Naive B cell (primary cell): ENCODE data around the gene GJD3. TPM values are rescaled to one million over a fixed set of nuclear protein-coding genes. Genes with fewer than 3 reads are reported as not detected.
A peak's percentile ranks its signal among the peaks of the same experiment; 100 is the strongest.

ENCODE experiments used
- ATAC-seq, 2 donors: fragments of 150-1000 bp; cut with Tn5 transposase; 2 replicates each; pipeline ENCODE4 v1.10.0; 2021; ENCODE audit warnings: low read depth in 2 of 2, mild to moderate bottlenecking in 2 of 2, moderate library complexity in 2 of 2
- DNase-seq: peaks from one replicate; pipeline ENCODE4 v3.0.0; 2022
- H3K27ac Mint-ChIP-seq, 6 donors: one replicate each; pipeline ENCODE4 v1.8.0; 2020 to 2022; ENCODE audit warnings: mild to moderate bottlenecking in 6 of 6, mixed read lengths in 6 of 6, moderate library complexity in 5 of 6, inconsistent platforms in 2 of 6
- H3K27me3 Mint-ChIP-seq, 3 donors: one replicate each; pipeline ENCODE4 v1.8.0; 2021 to 2022; ENCODE audit warnings: mixed read lengths in 3 of 3, mild to moderate bottlenecking in 1 of 3
- H3K36me3 Mint-ChIP-seq, 2 donors: one replicate each; pipeline ENCODE4 v1.8.0; 2020 to 2022; ENCODE audit warnings: mixed read lengths in 2 of 2, inconsistent platforms in 1 of 2, mild to moderate bottlenecking in 1 of 2
- H3K4me1 Mint-ChIP-seq, 3 donors: one replicate each; pipeline ENCODE4 v1.8.0; 2020 to 2022; ENCODE audit warnings: mixed read lengths in 3 of 3, inconsistent platforms in 1 of 3, mild to moderate bottlenecking in 1 of 3, moderate library complexity in 1 of 3
- H3K4me3 Mint-ChIP-seq, 8 donors: one replicate each; pipeline ENCODE4 v1.8.0; 2020 to 2022; ENCODE audit warnings: mild to moderate bottlenecking in 8 of 8, mixed read lengths in 8 of 8, moderate library complexity in 8 of 8, inconsistent platforms in 2 of 8
- H3K9me3 Mint-ChIP-seq, 7 donors: one replicate each; pipeline ENCODE4 v1.8.0; 2020 to 2022; ENCODE audit warnings: mixed read lengths in 7 of 7, mild to moderate bottlenecking in 5 of 7, inconsistent platforms in 2 of 7, moderate library complexity in 1 of 7
- polyA plus RNA-seq, 6 donors: library from polyadenylated mRNA; unstranded; fragments of 300-500 nt; fragmentation: Illumina TruSeq; gene quantifications; one replicate each; pipeline ENCODE4 v1.2.3, GENCODE V29; 2021; ENCODE audit warnings: low read depth in 6 of 6

The GJD3 gene
- polyA plus RNA-seq, 6 donors from 2014 or later: 0.44 to 0.98 TPM; not detected in 4

GRCh38 chr17:40346765-40347158 is 17.8 kb downstream of the GJD3 start:
- DNase-seq (no peak), ATAC-seq (no peak)
- peaks cover 75 to 89% (median 77%) of the 10 kb centered on the region in 3 donors for H3K4me1 Mint-ChIP-seq
- peak overlapping the region in 7 of 8 donors; percentile 16 to 92 (median 59) for H3K4me3 Mint-ChIP-seq
- H3K27me3 Mint-ChIP-seq: no peaks in the 10 kb centered on the region
- H3K9me3 Mint-ChIP-seq: no peaks in the 10 kb centered on the region
- H3K36me3 Mint-ChIP-seq: peaks cover 0 to 8% of the 10 kb centered on the region in 2 donors
- H3K27ac Mint-ChIP-seq: peak overlapping the region in 4 of 6 donors; percentile 53 to 99 (median 95)

DNA sequence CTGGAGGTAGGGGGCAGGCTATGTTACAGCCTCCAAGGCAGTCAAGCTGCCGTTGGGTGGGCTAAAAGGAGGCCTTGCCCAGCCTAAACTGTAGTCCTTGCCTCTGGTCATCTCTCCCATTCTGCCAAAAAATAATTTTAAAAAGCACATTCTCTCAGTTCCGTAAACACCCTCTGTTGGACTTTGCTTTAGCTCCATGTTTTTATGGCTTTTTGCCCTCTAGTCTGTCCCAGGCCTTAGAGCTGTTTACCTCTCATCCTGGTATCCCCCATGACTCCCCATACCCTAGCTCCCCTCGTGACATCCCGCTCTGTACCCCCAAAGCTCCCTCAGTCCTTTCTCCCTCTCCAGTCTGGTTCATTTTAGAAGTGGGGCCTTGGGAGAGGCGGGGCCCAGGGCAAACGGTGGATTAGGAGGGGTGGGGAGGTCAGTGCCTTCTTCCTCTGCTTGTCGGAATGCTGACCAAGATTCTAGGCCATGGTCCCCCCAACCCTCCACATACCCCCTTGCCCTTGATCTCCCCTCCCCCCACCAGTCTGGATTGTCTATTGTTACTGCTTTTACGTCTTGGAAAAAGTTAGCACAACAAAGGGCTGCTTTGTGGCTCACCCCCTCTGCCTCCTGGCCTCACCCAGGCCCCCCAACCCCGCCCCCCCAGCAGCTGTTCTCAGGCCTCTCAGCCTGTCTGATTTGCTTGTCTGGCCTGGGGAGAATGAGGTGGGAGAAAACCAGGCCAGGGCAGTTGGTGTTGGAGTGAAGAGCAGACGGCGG is 18.4 kb downstream of the GJD3 start:
- Mint-ChIP-seq H3K27ac (peak overlapping the region; percentile 80 to 99 (median 96)), H3K9me3 (no peaks in the 10 kb centered on the region), H3K4me1 (peaks cover 71 to 85% (median 72%) of the 10 kb centered on the region in 3 donors), H3K27me3 (no peaks in the 10 kb centered on the region), H3K4me3 (peak overlapping the region in 7 of 8 donors; percentile 63 to 92 (median 83)), H3K36me3 (peaks cover 0 to 8% of the 10 kb centered on the region in 2 donors)
- ATAC-seq: no peak
- DNase-seq: no peak

GRCh38 chr17:40345161-40345993 is 19.2 kb downstream of the GJD3 start:
- DNase-seq: peak; percentile 49

DNA sequence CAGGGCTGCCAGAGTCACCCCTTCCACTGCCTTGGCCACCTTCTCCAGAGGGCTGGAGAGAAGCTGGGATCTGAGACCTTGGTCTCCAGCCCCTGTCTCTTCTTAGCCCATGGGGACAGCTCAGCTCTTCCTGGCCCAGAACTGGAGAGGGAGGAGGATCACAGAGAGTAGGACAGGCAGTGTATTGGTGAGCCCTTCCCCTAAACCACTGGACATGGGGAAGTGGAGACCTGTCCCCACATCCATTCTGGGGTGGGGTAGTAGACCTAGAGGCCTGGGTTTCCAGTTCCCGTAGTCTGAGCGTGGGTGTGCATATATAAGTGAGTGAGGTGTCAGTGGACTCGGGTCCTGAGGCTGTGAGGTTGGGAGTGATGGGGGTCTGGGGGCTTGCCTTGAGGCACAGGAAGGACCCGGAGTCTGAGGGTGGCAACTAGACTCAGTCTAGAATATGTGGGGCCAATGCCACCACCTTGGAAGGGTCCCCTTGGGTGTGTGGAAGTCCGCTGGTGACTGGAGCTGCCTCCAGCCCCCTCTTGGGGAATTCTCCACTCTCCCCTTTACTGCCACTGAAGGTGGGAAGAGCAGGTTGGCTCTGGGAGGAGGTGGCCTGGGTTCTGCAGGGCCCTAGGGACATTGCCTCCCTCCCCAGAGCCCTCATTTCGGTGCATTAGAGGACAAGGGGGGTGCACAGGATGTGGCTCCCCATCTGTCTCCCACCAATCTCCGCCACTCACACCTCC is 19.9 kb downstream of the GJD3 start:
- peak overlapping the region; percentile 96 to 99 (median 98) for H3K27ac Mint-ChIP-seq
- H3K4me3 Mint-ChIP-seq: peak overlapping the region; percentile 82 to 92 (median 86)
- H3K4me1 Mint-ChIP-seq: peaks cover 74 to 91% (median 79%) of the 10 kb centered on the region in 3 donors
- H3K27me3 Mint-ChIP-seq: no peaks in the 10 kb centered on the region
- no peak for DNase-seq
- ATAC-seq: no peak
- no peaks in the 10 kb centered on the region for H3K9me3 Mint-ChIP-seq
- H3K36me3 Mint-ChIP-seq: peaks cover 0 to 17% of the 10 kb centered on the region in 2 donors

More at GRCh38 chr17:40345161-40345993, 19.2 kb downstream of the GJD3 start:
- Mint-ChIP-seq H3K9me3 (no peaks in the 10 kb centered on the region), H3K4me1 (peaks cover 72 to 91% (median 75%) of the 10 kb centered on the region in 3 donors), H3K4me3 (peak overlapping the region; percentile 82 to 92 (median 86)), H3K36me3 (peaks cover 0 to 10% of the 10 kb centered on the region in 2 donors), H3K27ac (peak overlapping the region; percentile 93 to 99 (median 98)), H3K27me3 (no peaks in the 10 kb centered on the region)
- no peak for ATAC-seq

DNA sequence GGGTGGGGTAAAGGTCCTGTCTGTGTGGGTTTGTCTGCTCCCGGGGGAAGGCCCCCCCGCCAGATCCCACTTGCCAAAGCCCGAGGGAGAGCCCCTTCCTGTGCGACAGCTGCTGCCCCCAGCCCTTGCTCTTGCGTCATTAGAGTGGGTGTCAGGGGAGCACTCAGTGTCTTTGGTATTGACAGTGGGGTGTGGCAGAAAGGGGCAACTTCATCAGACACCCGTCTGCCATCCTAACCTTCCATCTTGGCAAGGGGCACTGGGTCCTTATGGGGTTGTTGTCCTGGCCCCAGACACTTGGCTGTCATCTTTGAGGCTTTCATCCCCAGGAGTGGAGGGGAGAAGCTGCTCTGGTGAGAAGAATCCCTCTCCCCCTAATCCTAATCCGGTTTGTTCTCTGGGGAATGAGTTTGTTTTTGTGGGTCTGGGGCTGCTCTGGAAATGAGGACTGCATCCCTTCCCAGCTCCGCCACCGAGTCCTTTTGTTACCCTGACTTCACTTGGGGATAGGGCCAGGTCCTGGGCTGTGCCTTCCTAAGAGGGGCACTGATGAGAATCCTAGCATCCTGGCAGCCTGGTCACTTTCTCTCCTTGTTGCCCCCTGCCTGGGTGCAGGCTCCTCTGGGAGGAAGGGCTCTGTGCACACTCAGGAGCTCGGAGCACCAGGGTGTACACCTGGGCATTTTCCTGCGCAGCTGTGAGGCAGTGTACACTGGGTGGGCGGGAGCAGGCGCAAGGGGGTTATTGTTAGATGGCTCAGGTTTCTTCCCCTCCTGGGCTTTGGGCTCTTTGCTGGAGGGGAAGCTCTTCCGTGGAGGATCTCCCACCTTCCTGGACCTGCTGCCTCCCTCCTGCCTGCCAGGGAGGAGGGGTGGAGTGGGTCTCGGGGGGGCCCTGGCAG is 21.1 kb downstream of the GJD3 start:
- DNase-seq (peak; percentile 87), ATAC-seq (peak; percentile 29 to 35)
- H3K9me3 Mint-ChIP-seq: no peaks in the 10 kb centered on the region
- peak overlapping the region; percentile 98 to 99 (median 98) for H3K27ac Mint-ChIP-seq
- no peaks in the 10 kb centered on the region for H3K27me3 Mint-ChIP-seq
- peaks cover 78 to 88% (median 79%) of the 10 kb centered on the region in 3 donors for H3K4me1 Mint-ChIP-seq
- peak overlapping the region; percentile 85 to 94 (median 90) for H3K4me3 Mint-ChIP-seq
- H3K36me3 Mint-ChIP-seq: peaks cover 0 to 13% of the 10 kb centered on the region in 2 donors

GRCh38 chr17:40342504-40343218 is 21.9 kb downstream of the GJD3 start:
- no peaks in the 10 kb centered on the region for H3K27me3 Mint-ChIP-seq
- peaks cover 76 to 87% (median 80%) of the 10 kb centered on the region in 3 donors for H3K4me1 Mint-ChIP-seq
- peaks cover 0 to 13% of the 10 kb centered on the region in 2 donors for H3K36me3 Mint-ChIP-seq
- ATAC-seq: no peak
- peak overlapping the region; percentile 85 to 94 (median 90) for H3K4me3 Mint-ChIP-seq
- no peak for DNase-seq
- no peaks in the 10 kb centered on the region for H3K9me3 Mint-ChIP-seq
- peak overlapping the region; percentile 98 to 99 (median 98) for H3K27ac Mint-ChIP-seq

GRCh38 chr17:40341808-40342503 is 22.6 kb downstream of the GJD3 start:
- DNase-seq (peak; percentile 57), ATAC-seq (peak; percentile 10 to 13)
- H3K4me1 Mint-ChIP-seq: peaks cover 70 to 84% (median 79%) of the 10 kb centered on the region in 3 donors
- H3K9me3 Mint-ChIP-seq: no peaks in the 10 kb centered on the region
- H3K27ac Mint-ChIP-seq: peak overlapping the region; percentile 80 to 99 (median 98)
- H3K36me3 Mint-ChIP-seq: peaks cover 0 to 13% of the 10 kb centered on the region in 2 donors
- no peaks in the 10 kb centered on the region for H3K27me3 Mint-ChIP-seq
- peak overlapping the region; percentile 85 to 94 (median 91) for H3K4me3 Mint-ChIP-seq

DNA sequence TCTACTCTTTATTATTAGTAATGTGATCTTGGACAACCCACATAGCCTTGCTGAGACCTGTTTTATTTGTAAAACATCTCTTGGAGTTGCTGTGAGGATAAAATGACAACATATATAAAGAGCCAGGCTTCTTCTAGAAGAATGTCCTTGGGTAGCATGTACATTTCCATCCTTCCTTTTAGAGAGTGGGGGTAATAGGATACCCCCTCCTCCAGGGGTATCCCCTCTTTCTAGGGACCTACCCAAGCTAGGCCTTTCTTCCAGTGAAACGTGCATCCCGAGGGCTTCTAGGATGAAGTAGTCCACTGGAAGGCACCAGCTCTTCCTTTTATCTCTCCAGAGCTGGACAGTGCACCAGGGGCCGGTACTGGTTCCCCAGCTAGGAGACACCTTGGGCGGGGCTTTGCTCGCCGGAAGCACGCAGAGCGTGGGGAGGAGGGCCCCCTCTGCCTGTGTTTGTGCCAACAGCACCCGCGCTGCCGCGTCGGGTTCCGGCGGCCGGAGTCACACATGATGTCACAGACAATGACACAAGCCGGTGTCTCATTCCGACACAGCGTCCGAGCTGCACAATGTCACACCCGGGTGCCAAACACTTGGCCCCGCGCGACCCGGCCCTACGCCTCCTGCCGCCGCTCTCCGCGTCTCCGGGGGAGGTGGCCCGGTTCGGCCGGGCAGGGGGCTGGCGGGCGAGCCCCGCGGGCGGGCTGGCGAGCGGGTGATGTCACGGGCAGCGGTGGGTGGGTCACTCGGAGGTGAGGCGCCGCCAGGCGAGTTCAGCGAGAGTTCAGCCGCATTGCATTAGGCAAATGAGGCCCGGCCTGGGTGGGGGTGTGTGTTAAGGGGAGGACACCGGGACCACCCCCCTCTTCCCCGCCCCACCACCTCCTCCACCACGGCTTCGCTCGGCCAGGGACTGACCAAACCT is 23.4 kb downstream of the GJD3 start:
- peak overlapping the region; percentile 87 to 99 (median 98) for H3K27ac Mint-ChIP-seq
- peak overlapping the region; percentile 78 to 92 (median 91) for H3K4me3 Mint-ChIP-seq

DNA sequence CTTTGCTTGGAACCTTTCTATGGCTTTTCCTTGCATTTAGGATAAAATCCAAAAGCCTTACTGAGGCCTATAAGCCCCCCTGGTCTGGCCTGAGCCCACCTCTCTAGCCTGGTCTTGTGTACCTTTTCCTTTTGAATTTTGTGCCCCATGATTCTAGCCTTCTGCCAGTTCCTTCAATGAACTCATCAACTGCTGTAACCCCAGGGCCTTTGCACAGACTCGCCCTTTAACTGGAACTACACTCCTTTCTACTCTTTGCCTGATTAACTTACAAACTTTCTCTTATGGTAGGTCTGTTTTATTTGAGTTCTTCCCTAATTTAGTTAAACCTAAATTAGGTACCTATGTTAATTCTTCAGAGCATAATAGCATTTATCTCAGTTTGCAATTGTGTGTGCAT is 24.2 kb downstream of the GJD3 start:
- Mint-ChIP-seq H3K27me3 (no peaks in the 10 kb centered on the region), H3K36me3 (peaks cover 0 to 13% of the 10 kb centered on the region in 2 donors), H3K9me3 (no peaks in the 10 kb centered on the region), H3K4me1 (peaks cover 54 to 71% (median 68%) of the 10 kb centered on the region in 3 donors), H3K4me3 (peak overlapping the region in 6 of 8 donors; percentile 62 to 92 (median 91)), H3K27ac (peak overlapping the region; percentile 87 to 99 (median 98))
- no peak for DNase-seq
- no peak for ATAC-seq

More for the DNA sequence above, 23.4 kb downstream of the GJD3 start:
- peak; percentile 95 for DNase-seq
- ATAC-seq: peak; percentile 78 to 80
- H3K36me3 Mint-ChIP-seq: peaks cover 0 to 13% of the 10 kb centered on the region in 2 donors
- H3K27me3 Mint-ChIP-seq: no peaks in the 10 kb centered on the region
- H3K4me1 Mint-ChIP-seq: peaks cover 62 to 76% (median 71%) of the 10 kb centered on the region in 3 donors
- no peaks in the 10 kb centered on the region for H3K9me3 Mint-ChIP-seq

DNA sequence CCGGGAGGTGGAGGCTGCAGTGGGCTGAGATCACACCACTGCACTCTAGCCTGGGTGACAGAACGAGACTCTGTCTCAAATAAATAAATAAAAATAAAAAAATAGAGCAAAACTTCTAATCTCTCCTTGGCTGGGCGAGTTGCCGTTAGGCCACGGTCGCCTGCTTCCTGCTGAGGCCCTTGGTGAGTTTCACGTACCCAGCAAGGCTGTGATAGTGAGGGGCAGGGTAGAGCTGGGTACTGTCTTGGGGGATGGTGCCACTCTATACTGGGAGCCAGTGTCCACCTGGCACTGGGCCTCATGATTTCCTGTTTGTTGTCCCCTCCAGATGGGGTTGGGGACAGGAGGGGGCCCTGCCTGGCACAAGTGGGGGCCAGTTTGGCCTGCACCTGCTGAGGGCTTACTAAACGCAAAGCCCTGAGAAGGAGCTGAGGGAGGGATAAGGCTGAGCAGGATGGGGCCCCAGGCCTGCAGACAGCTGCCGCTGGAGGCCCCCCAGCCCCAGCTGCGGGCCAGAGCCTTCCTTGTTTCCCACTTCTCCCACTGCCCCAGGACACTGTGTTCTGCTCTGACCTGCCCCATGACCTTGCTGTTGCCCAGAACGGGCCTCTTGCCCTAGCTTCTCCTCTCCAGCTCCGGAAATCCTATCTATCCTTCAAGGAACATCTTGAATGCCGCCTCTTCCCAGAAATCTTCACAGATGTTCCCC is 25.4 kb downstream of the GJD3 start:
- no peak for ATAC-seq
- Mint-ChIP-seq H3K27me3 (no peaks in the 10 kb centered on the region), H3K4me3 (peak overlapping the region in 6 of 8 donors; percentile 50 to 92 (median 72)), H3K9me3 (no peaks in the 10 kb centered on the region), H3K4me1 (peaks cover 53 to 72% (median 67%) of the 10 kb centered on the region in 3 donors), H3K36me3 (peaks cover 0 to 13% of the 10 kb centered on the region in 2 donors), H3K27ac (peak overlapping the region; percentile 67 to 99 (median 94))
- DNase-seq: no peak
